ENCODE measurements around the gene CGREF1.

DNA sequence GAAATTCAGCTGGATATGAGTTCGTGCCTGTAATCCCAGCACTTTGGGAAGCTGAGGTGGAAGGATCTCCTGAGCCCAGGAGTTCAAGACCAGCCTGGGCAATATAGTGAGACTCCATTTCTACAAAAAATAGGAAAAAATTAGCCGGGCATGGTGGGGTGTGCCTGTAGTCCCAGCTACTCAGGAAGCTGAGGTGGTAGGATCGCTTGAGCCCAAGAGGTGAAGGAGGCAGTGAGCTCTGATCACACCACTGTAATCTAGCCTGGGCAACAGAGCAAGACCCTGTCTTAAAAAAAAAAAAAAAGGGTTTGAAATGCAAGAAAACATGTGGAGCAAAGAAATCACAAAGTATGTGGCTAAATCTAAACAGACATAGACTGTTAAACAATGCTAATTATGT is 9.8 kb downstream of the CGREF1 start:
- TF ChIP-seq POLR2A (IDR thresholded peaks at IDR 0.05; ENCODE audit: low read depth, low read length) (no peak), TAF1 (IDR thresholded peaks at IDR 0.05; ENCODE audit: low read depth, low read length) (no peak), SPI1 (IDR thresholded peaks at IDR 0.05; ENCODE audit: low read depth, low read length) (no peak), POLR2AphosphoS5 (IDR thresholded peaks at IDR 0.05; ENCODE audit: low read depth, low read length) (no peak), PAX5 (IDR thresholded peaks at IDR 0.05; ENCODE audit: insufficient read depth, low read length, severe bottlenecking) (no peak), POU2F2 (IDR thresholded peaks at IDR 0.05; ENCODE audit: low read depth, low read length) (no peak)

Data from GM12891 (cell line).